Nephron (organoid): ENCODE measurements around the gene SUPT3H.
"Not testable (repeated sequence)": the region's sequence is repeated elsewhere in the genome, so short reads cannot be mapped to it uniquely, and the experiment has no call there.

Source experiments
- H3K27ac Mint-ChIP-seq, 3 experiments: 2 replicates each; pipeline ENCODE4 v1.8.0; 2020; ENCODE audit warnings: mixed read lengths in 3 of 3, mild to moderate bottlenecking in 2 of 3, moderate library complexity in 1 of 3
- H3K27me3 Mint-ChIP-seq: 2 replicates; pipeline ENCODE4 v1.8.0; 2021; ENCODE audit warnings: low read depth, mild to moderate bottlenecking, moderate library complexity, mixed read lengths
- H3K36me3 Mint-ChIP-seq: 2 replicates; pipeline ENCODE4 v1.8.0; 2020; ENCODE audit warnings: low read depth, mixed read lengths
- H3K4me1 Mint-ChIP-seq: 2 replicates; pipeline ENCODE4 v1.8.0; 2020; ENCODE audit warnings: mixed read lengths
- H3K4me3 Mint-ChIP-seq, 3 experiments: 2 replicates each; pipeline ENCODE4 v1.8.0; 2020; ENCODE audit warnings: mild to moderate bottlenecking in 3 of 3, mixed read lengths in 3 of 3, moderate library complexity in 2 of 3
- H3K9me3 Mint-ChIP-seq: 2 replicates; pipeline ENCODE4 v1.8.0; 2020; ENCODE audit warnings: mixed read lengths
- TF ChIP-seq, protein P1 (sequence below), 3 experiments: fragments of 200-600 bp; sonication (generic); IDR thresholded peaks; one replicate each; pipeline ENCODE4 v1.5.0; 2021; ENCODE audit warnings: antibody characterized with exemption in 3 of 3; ENCODE audit not compliant: unreplicated experiment in 3 of 3

Gene SUPT3H

DNA sequence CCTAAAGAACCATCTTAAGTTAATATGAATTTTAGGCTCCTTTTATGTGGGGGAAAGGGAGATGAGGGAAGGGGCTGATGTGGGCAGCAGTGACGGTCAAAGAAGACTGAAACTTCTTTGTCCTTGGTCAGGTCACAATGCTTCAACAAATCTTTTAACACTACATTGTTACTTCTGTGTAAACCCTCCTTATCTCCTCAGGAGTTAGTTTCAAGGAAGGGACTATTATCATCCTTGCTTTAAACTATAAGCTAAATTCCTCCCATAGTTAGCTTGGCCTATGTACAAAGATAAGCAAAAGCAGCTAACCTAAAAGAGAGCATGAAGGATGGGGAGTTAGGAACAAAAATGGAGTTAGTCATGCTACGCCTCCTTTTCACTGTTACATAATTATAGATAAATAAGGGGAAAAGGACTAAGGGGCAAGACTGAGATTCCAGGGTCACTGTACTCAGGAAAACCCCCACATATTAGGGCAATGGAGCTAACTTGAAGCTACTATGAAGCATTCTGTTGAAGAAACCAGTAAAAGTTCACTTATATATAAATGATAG lies 222.3 kb downstream of the SUPT3H start:
- Mint-ChIP-seq H3K9me3 (no peaks in the 10 kb centered on the region), H3K36me3 (no peaks in the 10 kb centered on the region), H3K4me1 (no peaks in the 10 kb centered on the region), H3K27me3 (no peaks in the 10 kb centered on the region), H3K27ac (no peak overlapping the region), H3K4me3 (no peak overlapping the region)
- TF ChIP-seq, protein P1, sequence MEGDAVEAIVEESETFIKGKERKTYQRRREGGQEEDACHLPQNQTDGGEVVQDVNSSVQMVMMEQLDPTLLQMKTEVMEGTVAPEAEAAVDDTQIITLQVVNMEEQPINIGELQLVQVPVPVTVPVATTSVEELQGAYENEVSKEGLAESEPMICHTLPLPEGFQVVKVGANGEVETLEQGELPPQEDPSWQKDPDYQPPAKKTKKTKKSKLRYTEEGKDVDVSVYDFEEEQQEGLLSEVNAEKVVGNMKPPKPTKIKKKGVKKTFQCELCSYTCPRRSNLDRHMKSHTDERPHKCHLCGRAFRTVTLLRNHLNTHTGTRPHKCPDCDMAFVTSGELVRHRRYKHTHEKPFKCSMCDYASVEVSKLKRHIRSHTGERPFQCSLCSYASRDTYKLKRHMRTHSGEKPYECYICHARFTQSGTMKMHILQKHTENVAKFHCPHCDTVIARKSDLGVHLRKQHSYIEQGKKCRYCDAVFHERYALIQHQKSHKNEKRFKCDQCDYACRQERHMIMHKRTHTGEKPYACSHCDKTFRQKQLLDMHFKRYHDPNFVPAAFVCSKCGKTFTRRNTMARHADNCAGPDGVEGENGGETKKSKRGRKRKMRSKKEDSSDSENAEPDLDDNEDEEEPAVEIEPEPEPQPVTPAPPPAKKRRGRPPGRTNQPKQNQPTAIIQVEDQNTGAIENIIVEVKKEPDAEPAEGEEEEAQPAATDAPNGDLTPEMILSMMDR (IDR thresholded peaks at IDR 0.05; ENCODE audit: unreplicated experiment in 3 of 3) = no peak

DNA sequence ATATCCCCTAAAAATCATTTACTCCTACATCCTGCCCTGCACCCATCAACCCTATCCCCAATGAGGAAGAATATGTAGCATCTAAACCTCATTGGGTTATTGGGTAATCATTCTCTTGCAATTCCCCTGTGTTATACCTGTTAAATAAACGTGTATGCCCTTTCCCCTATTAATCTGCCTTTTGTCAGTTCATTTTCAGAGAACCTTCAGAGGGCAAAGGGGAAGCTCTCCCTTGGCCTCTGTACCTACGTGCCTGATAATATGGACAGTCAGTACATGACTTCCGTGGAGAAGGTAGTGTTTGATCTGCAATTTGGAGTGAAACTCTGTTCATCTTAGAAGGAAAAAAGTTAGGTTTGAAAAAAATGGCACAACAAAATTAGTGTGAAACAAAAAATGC lies 223.1 kb downstream of the SUPT3H start:
- no peaks in the 10 kb centered on the region for H3K27me3 Mint-ChIP-seq
- H3K4me3 Mint-ChIP-seq = no peak overlapping the region
- no peaks in the 10 kb centered on the region for H3K4me1 Mint-ChIP-seq
- no peaks in the 10 kb centered on the region for H3K9me3 Mint-ChIP-seq
- no peak overlapping the region for H3K27ac Mint-ChIP-seq
- no peaks in the 10 kb centered on the region for H3K36me3 Mint-ChIP-seq
- TF ChIP-seq, protein P1 (IDR thresholded peaks at IDR 0.05; ENCODE audit: unreplicated experiment in 3 of 3) = no peak

DNA sequence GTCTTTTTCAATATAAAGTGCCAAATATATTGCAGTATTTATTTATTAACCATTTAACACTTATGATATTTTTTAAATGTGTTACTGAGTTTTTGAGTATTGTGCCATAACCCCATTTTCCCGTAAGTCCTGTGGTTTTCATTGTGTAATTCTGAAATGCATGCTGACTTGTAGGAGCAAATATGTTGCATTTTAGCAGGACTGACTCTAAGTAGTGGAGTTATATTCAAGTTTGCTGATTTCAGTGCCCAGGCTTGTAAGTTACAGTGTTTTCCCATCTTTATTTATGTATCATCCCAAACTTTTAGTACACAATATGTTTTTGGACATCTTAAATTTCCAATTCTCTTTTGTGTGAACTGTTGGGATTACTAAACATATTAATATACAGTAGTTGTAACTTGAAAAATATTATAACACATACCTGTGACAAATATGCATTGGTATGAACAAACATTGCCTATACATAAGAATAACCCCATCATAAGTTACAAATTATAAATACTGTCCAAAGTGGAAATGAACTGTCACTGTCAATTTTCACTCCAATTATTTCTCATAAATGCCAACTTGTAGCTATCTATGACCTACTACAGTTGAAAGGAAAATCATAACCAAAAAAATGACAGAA lies 228.9 kb downstream of the SUPT3H start:
- no peaks in the 10 kb centered on the region for H3K4me1 Mint-ChIP-seq
- peaks cover 18% of the 10 kb centered on the region for H3K9me3 Mint-ChIP-seq
- H3K27me3 Mint-ChIP-seq = no peaks in the 10 kb centered on the region
- TF ChIP-seq, protein P1 (IDR thresholded peaks at IDR 0.05; ENCODE audit: unreplicated experiment in 3 of 3) = no peak
- H3K27ac Mint-ChIP-seq = no peak overlapping the region
- H3K36me3 Mint-ChIP-seq = peaks cover 13% of the 10 kb centered on the region
- no peak overlapping the region for H3K4me3 Mint-ChIP-seq

DNA sequence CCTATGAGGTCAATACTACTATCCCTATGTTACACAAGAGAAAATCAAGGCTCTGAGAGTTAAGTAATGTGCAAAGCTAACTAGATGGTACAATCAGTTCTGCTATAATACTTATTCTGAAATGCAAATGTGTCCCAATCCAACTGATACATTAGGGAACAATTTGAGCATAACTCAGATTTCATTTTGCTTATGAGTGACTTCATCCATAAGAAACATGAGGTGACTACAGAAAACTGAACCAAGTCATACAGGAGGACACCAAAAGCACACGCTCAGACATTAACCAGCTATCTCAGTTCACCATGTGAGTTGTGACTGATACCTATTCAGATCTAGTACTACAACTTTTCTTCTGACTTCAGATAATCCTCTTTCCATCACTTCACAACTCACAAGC lies 229.5 kb downstream of the SUPT3H start:
- Mint-ChIP-seq H3K27ac (no peak overlapping the region), H3K36me3 (peaks cover 18% of the 10 kb centered on the region), H3K9me3 (peaks cover 24% of the 10 kb centered on the region), H3K27me3 (no peaks in the 10 kb centered on the region), H3K4me1 (no peaks in the 10 kb centered on the region), H3K4me3 (no peak overlapping the region)
- TF ChIP-seq, protein P1 (IDR thresholded peaks at IDR 0.05; ENCODE audit: unreplicated experiment in 3 of 3) = no peak

DNA sequence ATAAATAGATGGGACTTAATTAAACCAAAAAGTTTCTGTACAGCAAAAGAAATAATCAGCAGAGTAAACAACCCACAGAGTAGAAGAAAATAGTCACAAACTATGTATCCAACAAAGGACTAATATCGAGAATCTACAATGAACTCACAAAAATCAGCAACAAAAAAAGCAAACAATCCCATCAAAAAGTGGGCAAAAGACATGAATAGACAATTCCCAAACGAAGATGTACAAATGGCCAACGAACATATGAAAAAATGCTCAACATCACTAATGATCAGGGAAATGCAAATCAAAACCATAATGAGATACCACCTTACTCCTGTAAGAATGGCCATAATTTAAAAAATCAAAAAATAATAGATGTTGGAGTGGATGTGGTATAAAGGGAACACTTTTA lies 232.1 kb downstream of the SUPT3H start:
- H3K27ac Mint-ChIP-seq, H3K27me3 Mint-ChIP-seq, H3K4me3 Mint-ChIP-seq, H3K4me1 Mint-ChIP-seq: not testable (repeated sequence)
- H3K36me3 Mint-ChIP-seq = peaks cover 25% of the 10 kb centered on the region
- peaks cover 38% of the 10 kb centered on the region for H3K9me3 Mint-ChIP-seq

DNA sequence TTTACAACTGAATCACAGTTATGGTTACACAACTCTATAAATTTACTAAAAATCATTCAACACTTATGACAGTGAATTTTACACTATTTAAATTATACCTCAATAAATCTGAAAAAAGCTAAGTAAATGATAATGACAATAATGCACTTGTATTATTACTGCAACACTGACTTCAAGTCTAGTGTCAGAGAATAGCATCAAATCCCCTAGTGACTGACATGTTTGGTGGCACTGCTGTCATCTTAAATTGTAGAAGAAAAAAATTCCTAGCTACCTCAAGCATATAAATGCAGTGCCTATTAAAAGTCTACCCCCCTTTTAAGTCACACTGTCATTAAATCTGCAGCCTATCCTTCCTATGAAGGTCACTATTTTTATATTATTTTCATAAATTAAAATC lies 239.0 kb downstream of the SUPT3H start:
- H3K4me1 Mint-ChIP-seq = no peaks in the 10 kb centered on the region
- TF ChIP-seq, protein P1 (IDR thresholded peaks at IDR 0.05; ENCODE audit: unreplicated experiment in 3 of 3) = no peak

More for the DNA sequence above, 239.0 kb downstream of the SUPT3H start:
- peaks cover 49% of the 10 kb centered on the region for H3K9me3 Mint-ChIP-seq
- no peak overlapping the region for H3K4me3 Mint-ChIP-seq
- no peak overlapping the region for H3K27ac Mint-ChIP-seq
- peaks cover 26% of the 10 kb centered on the region for H3K36me3 Mint-ChIP-seq
- H3K27me3 Mint-ChIP-seq = no peaks in the 10 kb centered on the region
